SK-N-SH (cell line): ENCODE results near the gene TYMS. TPM values are rescaled to one million over a fixed set of nuclear protein-coding genes. Genes with fewer than 3 reads are reported as not detected.

Source experiments
- CTCF ChIA-PET: fragments of 300-600, 350-600 bp; formaldehyde crosslinking; extraction: SDS; loops from one replicate; lab custom pipeline; 2021; lab: Yijun Ruan, JAX
- POLR2A ChIA-PET: fragments of 350-600 bp; sonication (Branson Sonifier 250); formaldehyde crosslinking; extraction: SDS; loops from one replicate; lab custom pipeline; 2020; ENCODE audit warnings: antibody characterized with exemption, inconsistent platforms; lab: Yijun Ruan, JAX
- DNase-seq: peaks from one replicate; pipeline ENCODE4 v3.0.0; 2012
- H2AFZ ChIP-seq: fragments of 200-600 bp; sonication (generic); 2 replicates; pipeline ENCODE4 v1.8.1; 2016; ENCODE audit warnings: antibody characterized with exemption, mild to moderate bottlenecking, low read depth
- H3F3A ChIP-seq: fragments of 200-600 bp; sonication (generic); replicated peaks from 2 replicates; pipeline ENCODE3; 2016; ENCODE audit warnings: antibody characterized with exemption, mild to moderate bottlenecking; ENCODE audit not compliant: insufficient read depth
- H3K27ac ChIP-seq, 2 experiments: fragments of 200-500 bp in 1 of 2; fragments of 200-600 bp in 1 of 2; sonication (Bioruptor generic) in 1 of 2; sonication (generic), shearing (Covaris generic) in 1 of 2; 2 replicates each; pipeline versions ENCODE4 v1.5.1 to v1.6.1; 2014 to 2016; ENCODE audit warnings: low read depth in 2 of 2, inconsistent platforms in 1 of 2, low read length in 1 of 2, mild to moderate bottlenecking in 1 of 2, mixed read lengths in 1 of 2
- H3K27me3 ChIP-seq: fragments of 200-600 bp; sonication (generic), shearing (Covaris generic); 2 replicates; pipeline ENCODE4 v1.6.1; 2016; ENCODE audit warnings: mixed run types; ENCODE audit not compliant: insufficient read depth
- H3K36me3 ChIP-seq, 2 experiments: fragments of 200-500 bp in 1 of 2; fragments of 200-600 bp in 1 of 2; sonication (Bioruptor generic) in 1 of 2; sonication (generic) in 1 of 2; replicated peaks in 1 of 2; 2 replicates each; pipeline versions ENCODE3 to v1.5.1; 2014 to 2016; ENCODE audit warnings: low read length in 1 of 2, mild to moderate bottlenecking in 1 of 2; ENCODE audit not compliant: insufficient read depth in 2 of 2, control insufficient read depth in 1 of 2
- H3K4me1 ChIP-seq, 2 experiments: fragments of 200-500 bp in 1 of 2; fragments of 200-600 bp in 1 of 2; sonication (Bioruptor generic) in 1 of 2; sonication (generic), shearing (Covaris generic) in 1 of 2; 2 replicates each; pipeline versions ENCODE4 v1.5.1 to v1.6.1; 2014 to 2016; ENCODE audit warnings: low read depth in 1 of 2, low read length in 1 of 2, mixed run types in 1 of 2; ENCODE audit not compliant: insufficient read depth in 2 of 2, control insufficient read depth in 1 of 2
- H3K4me2 ChIP-seq: fragments of 200-600 bp; sonication (generic), shearing (Covaris generic); 2 replicates; pipeline ENCODE4 v1.6.1; 2017; ENCODE audit warnings: mixed run types
- H3K4me3 ChIP-seq, 2 experiments: fragments of 200-500 bp in 1 of 2; fragments of 200-600 bp in 1 of 2; sonication (Bioruptor generic) in 1 of 2; sonication (generic), shearing (Covaris generic) in 1 of 2; 2 replicates each; pipeline versions ENCODE4 v1.5.1 to v1.8.1; 2014 to 2016; ENCODE audit warnings: low read depth in 2 of 2, inconsistent platforms in 1 of 2, low read length in 1 of 2, mild to moderate bottlenecking in 1 of 2, mixed read lengths in 1 of 2, moderate library complexity in 1 of 2
- H3K79me2 ChIP-seq: fragments of 200-600 bp; sonication (generic); 2 replicates; pipeline ENCODE4 v1.8.1; 2017; ENCODE audit warnings: mild to moderate bottlenecking; ENCODE audit not compliant: insufficient read depth
- H3K9ac ChIP-seq: fragments of 200-600 bp; sonication (generic); 2 replicates; pipeline ENCODE4 v1.6.1; 2017; ENCODE audit warnings: mixed run types
- H3K9me2 ChIP-seq: fragments of 200-600 bp; sonication (generic); 2 replicates; pipeline ENCODE4 v1.6.1; 2017; ENCODE audit warnings: mixed run types
- H3K9me3 ChIP-seq: fragments of 200-600 bp; sonication (generic); 2 replicates; pipeline ENCODE4 v1.6.1; 2017; ENCODE audit warnings: mixed run types, mild to moderate bottlenecking, moderate library complexity
- H4K20me1 ChIP-seq: fragments of 200-600 bp; sonication (generic); 2 replicates; pipeline ENCODE4 v1.6.1; 2017; ENCODE audit warnings: mild to moderate bottlenecking, mixed run types; ENCODE audit not compliant: insufficient read depth
- CHD2 ChIP-seq: fragments of 150-350 bp; IDR thresholded peaks from 2 replicates; pipeline ENCODE4 v1.6.1; 2018; ENCODE audit warnings: low read length; ENCODE audit not compliant: partially characterized antibody
- EP300 ChIP-seq, 2 experiments: IDR thresholded peaks; 2 replicates each; pipeline versions ENCODE4 v1.4.0 to v1.6.1; 2012; ENCODE audit warnings: borderline replicate concordance in 1 of 2, low read depth in 1 of 2, low read length in 1 of 2
- EZH2phosphoT487 ChIP-seq: fragments of 200-600 bp; sonication (generic); IDR thresholded peaks from 2 replicates; pipeline ENCODE4 v1.6.1; 2017; ENCODE audit warnings: low read depth, mixed run types, mild to moderate bottlenecking, antibody characterized with exemption, moderate library complexity, borderline replicate concordance
- FOXJ3 ChIP-seq: sonication (generic); formaldehyde crosslinking; IDR thresholded peaks from 2 replicates; pipeline ENCODE4 v1.5.1; 2020; ENCODE audit warnings: mild to moderate bottlenecking, missing genetic modification reagents
- JUND ChIP-seq: IDR thresholded peaks from 2 replicates; pipeline ENCODE4 v1.4.0; 2012
- MEF2A ChIP-seq: IDR thresholded peaks from 2 replicates; pipeline ENCODE4 v1.4.0; 2012; ENCODE audit warnings: low read depth, borderline replicate concordance
- NFIC ChIP-seq: IDR thresholded peaks from 2 replicates; pipeline ENCODE4 v1.4.0; 2012; ENCODE audit warnings: borderline replicate concordance
- RCOR1 ChIP-seq: fragments of 150-350 bp; IDR thresholded peaks from 2 replicates; pipeline ENCODE4 v1.6.1; 2017; ENCODE audit warnings: antibody characterized with exemption, low read length
- RFX5 ChIP-seq: IDR thresholded peaks from 2 replicates; pipeline ENCODE4 v1.6.1; 2012; ENCODE audit warnings: mild to moderate bottlenecking, improper control_type of control experiment, low read length
- SIN3A ChIP-seq: IDR thresholded peaks from 2 replicates; pipeline ENCODE4 v1.6.1; 2012; ENCODE audit warnings: low read depth, mild to moderate bottlenecking, low read length, moderate library complexity, borderline replicate concordance
- WGBS: methylation state at CpG from one replicate; pipeline ENCODE4 v1.1.6; 2017; ENCODE audit warnings: low lambda C conversion rate; 5-methylcytosine and 5-hydroxymethylcytosine counted together
- polyA plus RNA-seq, 3 experiments: library from polyadenylated mRNA; depleted of rRNA; stranded (reverse); fragments of >200 nt; gene quantifications; 2 replicates each; pipeline ENCODE4 v1.2.3, GENCODE V29; 2012
- TF ChIP-seq, protein P1 (sequence below): IDR thresholded peaks from 2 replicates; pipeline ENCODE4 v1.4.0; 2012; ENCODE audit warnings: low read depth, borderline replicate concordance
- TF ChIP-seq, protein P2 (sequence below): IDR thresholded peaks from 2 replicates; pipeline ENCODE4 v1.4.0; 2012; ENCODE audit warnings: low read depth
- TF ChIP-seq, protein P3 (sequence below): IDR thresholded peaks from 2 replicates; pipeline ENCODE4 v1.6.1; 2012; ENCODE audit warnings: mild to moderate bottlenecking, low read depth, low read length, moderate library complexity

The TYMS gene
- polyA plus RNA-seq, 1 of the 3 experiments (the other 2 are of a cell fraction): 101 TPM

DNA sequence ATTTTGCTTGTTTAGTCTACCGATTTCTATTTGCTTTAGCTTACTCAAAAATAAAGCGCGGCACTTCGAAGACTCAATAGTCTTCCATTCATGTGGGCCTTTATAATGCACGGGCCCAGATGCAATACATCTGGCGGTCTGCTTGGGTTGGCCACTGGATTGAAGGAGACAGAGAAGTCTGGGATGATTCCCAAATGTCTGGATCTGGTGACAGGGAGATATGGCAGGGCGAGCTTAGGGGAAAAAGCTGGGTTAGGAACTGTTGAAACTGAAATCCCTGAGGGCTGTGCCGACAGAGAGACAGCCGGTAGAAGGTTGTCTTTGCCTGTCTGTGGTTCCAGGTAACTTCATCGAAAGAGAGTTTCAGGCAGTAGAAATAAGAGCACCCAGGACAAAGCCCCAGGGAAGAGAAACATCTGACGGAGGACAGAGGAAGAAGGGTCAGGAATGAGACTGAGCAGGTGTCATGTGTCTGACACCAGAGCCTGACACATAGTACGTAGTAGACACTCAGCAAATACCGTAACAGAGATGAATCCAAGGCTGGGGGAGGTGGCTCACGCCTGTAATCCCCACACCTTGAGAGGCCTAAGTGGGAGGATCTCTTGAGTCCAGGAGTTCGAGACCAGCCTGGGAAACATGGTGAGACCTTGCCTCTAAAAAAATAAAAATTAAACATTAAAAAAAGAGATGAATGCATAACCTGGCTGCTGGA is 47.1 kb upstream of the TYMS start:
- no peak overlapping the region for H3K4me3 ChIP-seq
- H3K79me2 ChIP-seq: no peaks in the 10 kb centered on the region
- DNase-seq: no peak
- H3K36me3 ChIP-seq: no peaks in the 10 kb centered on the region
- no peak overlapping the region for H3K9ac ChIP-seq
- ChIA-PET POLR2A (no interaction called here), CTCF (interaction anchor here (1.8 kb wide), 1 partner anchor 13 kb away, joined by 10 read pairs; no protein-coding TSS in a partner anchor)
- no peaks in the 10 kb centered on the region for H3K9me3 ChIP-seq
- H3K27ac ChIP-seq: no peak overlapping the region
- H4K20me1 ChIP-seq: no peaks in the 10 kb centered on the region
- H3K4me1 ChIP-seq: no peaks in the 10 kb centered on the region
- H3K4me2 ChIP-seq: no peak overlapping the region
- H2AFZ ChIP-seq: no peak overlapping the region
- no peaks in the 10 kb centered on the region; the same call in 1 of the 2 replicates for H3K27me3 ChIP-seq
- TF ChIP-seq FOXJ3 (no peak), SIN3A (no peak), EZH2phosphoT487 (no peak), MEF2A (no peak), RFX5 (no peak), JUND (no peak)
- H3K9me2 ChIP-seq: no peaks in the 10 kb centered on the region
- WGBS: 55% methylated on average over 15 of the region's 15 CpGs
- no peaks in the 10 kb centered on the region for H3F3A ChIP-seq

DNA sequence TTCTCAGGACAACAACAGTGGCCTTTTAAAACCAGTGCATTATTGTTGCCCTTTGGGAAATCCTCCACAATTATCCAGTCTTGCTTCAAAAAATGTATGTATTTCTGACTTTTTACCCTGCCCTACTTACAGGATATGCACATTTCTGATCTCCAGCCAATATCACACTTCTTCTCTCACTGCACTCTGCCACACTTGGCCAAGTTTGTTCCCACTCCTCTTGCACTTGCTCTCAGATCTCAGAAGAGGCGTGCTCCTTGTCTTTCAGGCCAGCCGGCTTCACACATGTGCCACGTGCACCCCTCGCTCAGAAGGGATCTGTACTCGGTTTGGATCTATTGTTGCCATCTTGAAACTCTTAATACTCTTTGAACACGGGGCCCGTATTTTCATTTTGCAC is 45.3 kb upstream of the TYMS start:
- WGBS: 70% methylated on average over 7 of the region's 7 CpGs
- H3F3A ChIP-seq: no peaks in the 10 kb centered on the region
- POLR2A ChIA-PET: no interaction called here
- H3K79me2 ChIP-seq: no peaks in the 10 kb centered on the region
- H3K9ac ChIP-seq: no peak overlapping the region
- TF ChIP-seq RCOR1 (no peak), MEF2A (no peak), EZH2phosphoT487 (no peak), SIN3A (no peak), NFIC (no peak), CHD2 (no peak), EP300 (IDR thresholded peaks at IDR 0.05; ENCODE audit: borderline replicate concordance in 1 of 2, low read depth in 1 of 2, low read length in 1 of 2) (no peak)
- TF ChIP-seq, protein P1, sequence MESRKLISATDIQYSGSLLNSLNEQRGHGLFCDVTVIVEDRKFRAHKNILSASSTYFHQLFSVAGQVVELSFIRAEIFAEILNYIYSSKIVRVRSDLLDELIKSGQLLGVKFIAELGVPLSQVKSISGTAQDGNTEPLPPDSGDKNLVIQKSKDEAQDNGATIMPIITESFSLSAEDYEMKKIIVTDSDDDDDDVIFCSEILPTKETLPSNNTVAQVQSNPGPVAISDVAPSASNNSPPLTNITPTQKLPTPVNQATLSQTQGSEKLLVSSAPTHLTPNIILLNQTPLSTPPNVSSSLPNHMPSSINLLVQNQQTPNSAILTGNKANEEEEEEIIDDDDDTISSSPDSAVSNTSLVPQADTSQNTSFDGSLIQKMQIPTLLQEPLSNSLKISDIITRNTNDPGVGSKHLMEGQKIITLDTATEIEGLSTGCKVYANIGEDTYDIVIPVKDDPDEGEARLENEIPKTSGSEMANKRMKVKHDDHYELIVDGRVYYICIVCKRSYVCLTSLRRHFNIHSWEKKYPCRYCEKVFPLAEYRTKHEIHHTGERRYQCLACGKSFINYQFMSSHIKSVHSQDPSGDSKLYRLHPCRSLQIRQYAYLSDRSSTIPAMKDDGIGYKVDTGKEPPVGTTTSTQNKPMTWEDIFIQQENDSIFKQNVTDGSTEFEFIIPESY: no peak
- TF ChIP-seq, protein P2, sequence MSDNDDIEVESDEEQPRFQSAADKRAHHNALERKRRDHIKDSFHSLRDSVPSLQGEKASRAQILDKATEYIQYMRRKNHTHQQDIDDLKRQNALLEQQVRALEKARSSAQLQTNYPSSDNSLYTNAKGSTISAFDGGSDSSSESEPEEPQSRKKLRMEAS: no peak
- TF ChIP-seq, protein P3, sequence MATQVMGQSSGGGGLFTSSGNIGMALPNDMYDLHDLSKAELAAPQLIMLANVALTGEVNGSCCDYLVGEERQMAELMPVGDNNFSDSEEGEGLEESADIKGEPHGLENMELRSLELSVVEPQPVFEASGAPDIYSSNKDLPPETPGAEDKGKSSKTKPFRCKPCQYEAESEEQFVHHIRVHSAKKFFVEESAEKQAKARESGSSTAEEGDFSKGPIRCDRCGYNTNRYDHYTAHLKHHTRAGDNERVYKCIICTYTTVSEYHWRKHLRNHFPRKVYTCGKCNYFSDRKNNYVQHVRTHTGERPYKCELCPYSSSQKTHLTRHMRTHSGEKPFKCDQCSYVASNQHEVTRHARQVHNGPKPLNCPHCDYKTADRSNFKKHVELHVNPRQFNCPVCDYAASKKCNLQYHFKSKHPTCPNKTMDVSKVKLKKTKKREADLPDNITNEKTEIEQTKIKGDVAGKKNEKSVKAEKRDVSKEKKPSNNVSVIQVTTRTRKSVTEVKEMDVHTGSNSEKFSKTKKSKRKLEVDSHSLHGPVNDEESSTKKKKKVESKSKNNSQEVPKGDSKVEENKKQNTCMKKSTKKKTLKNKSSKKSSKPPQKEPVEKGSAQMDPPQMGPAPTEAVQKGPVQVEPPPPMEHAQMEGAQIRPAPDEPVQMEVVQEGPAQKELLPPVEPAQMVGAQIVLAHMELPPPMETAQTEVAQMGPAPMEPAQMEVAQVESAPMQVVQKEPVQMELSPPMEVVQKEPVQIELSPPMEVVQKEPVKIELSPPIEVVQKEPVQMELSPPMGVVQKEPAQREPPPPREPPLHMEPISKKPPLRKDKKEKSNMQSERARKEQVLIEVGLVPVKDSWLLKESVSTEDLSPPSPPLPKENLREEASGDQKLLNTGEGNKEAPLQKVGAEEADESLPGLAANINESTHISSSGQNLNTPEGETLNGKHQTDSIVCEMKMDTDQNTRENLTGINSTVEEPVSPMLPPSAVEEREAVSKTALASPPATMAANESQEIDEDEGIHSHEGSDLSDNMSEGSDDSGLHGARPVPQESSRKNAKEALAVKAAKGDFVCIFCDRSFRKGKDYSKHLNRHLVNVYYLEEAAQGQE: no peak
- TF ChIP-seq, all 33 proteins: peak for 0
- no peak overlapping the region for H3K27ac ChIP-seq
- H2AFZ ChIP-seq: no peak overlapping the region
- no peak overlapping the region for H3K4me2 ChIP-seq
- H3K9me2 ChIP-seq: no peaks in the 10 kb centered on the region
- CTCF ChIA-PET: interaction anchor here (0.7 to 5.0 kb wide), 3 partner anchors 11 to 325 kb away, joined by 3 to 25 read pairs (median 3); no protein-coding TSS in a partner anchor
- no peaks in the 10 kb centered on the region for H3K9me3 ChIP-seq
- H3K36me3 ChIP-seq: no peaks in the 10 kb centered on the region
- no peaks in the 10 kb centered on the region; the same call in 1 of the 2 replicates for H3K27me3 ChIP-seq
- no peak overlapping the region for H3K4me3 ChIP-seq
- no peak for DNase-seq
- H3K4me1 ChIP-seq: no peaks in the 10 kb centered on the region
- no peaks in the 10 kb centered on the region for H4K20me1 ChIP-seq
